HepG2 (cell line): Measurements from ENCODE around the gene AKIRIN1. TPM values are rescaled to one million over a fixed set of nuclear protein-coding genes. Genes with fewer than 3 reads are reported as not detected.

Experiments
- ARNTL ChIP-seq: sonication (generic); formaldehyde crosslinking; IDR thresholded peaks from 2 replicates; pipeline ENCODE4 v1.4.0; 2020; ENCODE audit warnings: mild to moderate bottlenecking, missing genetic modification reagents
- CEBPZ ChIP-seq: IDR thresholded peaks from 2 replicates; pipeline ENCODE4 v1.6.1; 2012; ENCODE audit warnings: low read length, improper control_type of control experiment
- EED ChIP-seq: sonication (generic); formaldehyde crosslinking; IDR thresholded peaks from 2 replicates; pipeline ENCODE4 v1.5.0; 2020; ENCODE audit warnings: mild to moderate bottlenecking, missing genetic modification reagents
- HNF1A ChIP-seq, 2 experiments: sonication (generic) in 1 of 2; formaldehyde crosslinking in 1 of 2; IDR thresholded peaks; 2 replicates each; pipeline versions ENCODE4 v1.4.0 to v1.6.1; 2016 to 2020; ENCODE audit warnings: borderline replicate concordance in 1 of 2, low read depth in 1 of 2, mild to moderate bottlenecking in 1 of 2, missing genetic modification reagents in 1 of 2
- HOXA3 ChIP-seq: sonication (generic); formaldehyde crosslinking; IDR thresholded peaks from 2 replicates; pipeline ENCODE4 v1.5.0; 2020; ENCODE audit warnings: missing genetic modification reagents
- NCOA2 ChIP-seq: sonication (generic); formaldehyde crosslinking; IDR thresholded peaks from 2 replicates; pipeline ENCODE4 v1.8.0; 2022; ENCODE audit warnings: inconsistent platforms
- NFAT5 ChIP-seq: sonication (generic); formaldehyde crosslinking; IDR thresholded peaks from 2 replicates; pipeline ENCODE4 v1.4.0; 2020; ENCODE audit warnings: missing genetic modification reagents
- NFIC ChIP-seq: IDR thresholded peaks from 2 replicates; pipeline ENCODE4 v1.6.1; 2012; ENCODE audit warnings: mild to moderate bottlenecking, low read length, inconsistent platforms
- ZMAT3 ChIP-seq: sonication (generic); formaldehyde crosslinking; conservative IDR thresholded peaks from 2 replicates; pipeline ENCODE4 v1.7.0; 2021; ENCODE audit warnings: missing genetic modification reagents
- ZNF512 ChIP-seq: sonication (generic); formaldehyde crosslinking; IDR thresholded peaks from 2 replicates; pipeline ENCODE4 v1.4.0; 2020; ENCODE audit warnings: mild to moderate bottlenecking, missing genetic modification reagents
- ZNF549 ChIP-seq: sonication (generic); formaldehyde crosslinking; IDR thresholded peaks from 2 replicates; pipeline ENCODE4 v1.5.0; 2020; ENCODE audit warnings: missing genetic modification reagents
- ZNF564 ChIP-seq: sonication (generic); formaldehyde crosslinking; IDR thresholded peaks from 2 replicates; pipeline ENCODE4 v1.8.1; 2023; ENCODE audit warnings: mild to moderate bottlenecking, missing genetic modification reagents
- polyA plus RNA-seq, 8 experiments: library from polyadenylated mRNA; depleted of rRNA in 3 of 8; stranded (reverse) in 7 of 8; unstranded in 1 of 8; fragments of >200 nt; fragmentation: Illumina TruSeq in 4 of 8; extraction: Trizol in 4 of 8; gene quantifications; 2 replicates each; pipeline versions ENCODE4 v1.2.1 to v1.2.3, GENCODE V29; 2011 to 2016; ENCODE audit warnings: low read depth in 4 of 8, missing spikeins in 1 of 8, mixed read lengths in 1 of 8; ENCODE audit not compliant: insufficient read depth in 1 of 8
- total RNA-seq, 5 experiments: library from RNA; depleted of rRNA; stranded (reverse); fragments of >200 nt; fragmentation: Illumina TruSeq; extraction: Trizol; gene quantifications; 2 replicates each; pipeline ENCODE4 v1.2.3, GENCODE V29; 2016; ENCODE audit warnings: low read depth in 1 of 5

Gene AKIRIN1
- total and polyA plus RNA-seq, 2 of the 13 experiments (the other 11 are each of a cell fraction or from before 2014, with no cell fraction given) = 123 to 157 TPM

GRCh38 chr1:39046613-39047210, 55.6 kb downstream of the AKIRIN1 start (continued):
- TF ChIP-seq NFAT5 (CRISPR knock-in tag) (no peak), ARNTL (CRISPR knock-in tag) (no peak), EED (CRISPR knock-in tag) (no peak), NCOA2 (CRISPR knock-in tag) (no peak), HNF1A (IDR thresholded peaks at IDR 0.05; ENCODE audit: low read depth) (no peak), HNF1A (CRISPR knock-in tag; IDR thresholded peaks at IDR 0.05; ENCODE audit: borderline replicate concordance) (no peak), ZNF512 (CRISPR knock-in tag) (no peak), ZMAT3 (CRISPR knock-in tag) (no peak), ZNF549 (CRISPR knock-in tag) (no peak), ZNF564 (CRISPR knock-in tag) (no peak), HOXA3 (CRISPR knock-in tag) (no peak), NFIC (no peak), CEBPZ (no peak)
- TF ChIP-seq, all 625 proteins: peak for 0
